Naive thymus-derived CD4-positive, alpha-beta T cell (primary cell): Measurements from ENCODE around the gene WSCD1. TPM values are rescaled to one million over a fixed set of nuclear protein-coding genes. Genes with fewer than 3 reads are reported as not detected.

Source experiments
- ATAC-seq: fragments of 150-1000 bp; cut with Tn5 transposase; 2 replicates; pipeline ENCODE4 v1.10.0; 2021; ENCODE audit warnings: mild to moderate bottlenecking, moderate library complexity
- CTCF ChIA-PET: fragments of 350-600 bp; sonication (Branson Sonifier 250); formaldehyde crosslinking; loops from one replicate; lab custom pipeline; 2021; ENCODE audit warnings: antibody characterized with exemption; lab: Charles Lee
- POLR2A ChIA-PET: fragments of 350-600 bp; sonication (Branson Sonifier 250); formaldehyde crosslinking; loops from one replicate; lab custom pipeline; 2021; ENCODE audit warnings: antibody characterized with exemption, inconsistent platforms; lab: Charles Lee
- DNase-seq, 9 donors: peaks; one replicate each; pipeline versions ENCODE4 v3.0.0 to v3.0.0-alpha.2; 2020 to 2022; ENCODE audit warnings: mixed read lengths in 1 of 9
- H3K27ac ChIP-seq: one replicate; pipeline ENCODE4 v1.7.0; 2013; ENCODE audit warnings: mild to moderate bottlenecking, low read depth, low read length, moderate library complexity
- H3K27me3 ChIP-seq, 2 donors: one replicate each; pipeline ENCODE4 v1.7.0; 2013; ENCODE audit warnings: low read length in 2 of 2, mild to moderate bottlenecking in 2 of 2, moderate library complexity in 2 of 2; ENCODE audit not compliant: control insufficient read depth in 2 of 2, insufficient read depth in 2 of 2
- H3K36me3 ChIP-seq, 3 experiments: 1 replicate in 2 of 3; 2 replicates in 1 of 3; pipeline ENCODE4 v1.7.0; 2013; ENCODE audit warnings: low read length in 3 of 3, mild to moderate bottlenecking in 3 of 3, moderate library complexity in 1 of 3; ENCODE audit not compliant: insufficient read depth in 3 of 3, control insufficient read depth in 2 of 3
- H3K4me1 ChIP-seq, 2 donors: one replicate each; pipeline ENCODE4 v1.7.0; 2013; ENCODE audit warnings: low read length in 2 of 2, mild to moderate bottlenecking in 2 of 2, moderate library complexity in 1 of 2; ENCODE audit not compliant: control insufficient read depth in 2 of 2, insufficient read depth in 2 of 2
- H3K4me3 ChIP-seq: 2 replicates; pipeline ENCODE4 v1.7.0; 2013; ENCODE audit warnings: mild to moderate bottlenecking, low read length
- H3K9me3 ChIP-seq, 3 experiments: 1 replicate in 2 of 3; 2 replicates in 1 of 3; pipeline ENCODE4 v1.7.0; 2013; ENCODE audit warnings: low read length in 3 of 3; ENCODE audit not compliant: control insufficient read depth in 2 of 3
- H3K27ac Mint-ChIP-seq, 9 donors: one replicate each; pipeline ENCODE4 v1.8.0; 2020 to 2022; ENCODE audit warnings: mixed read lengths in 9 of 9, mild to moderate bottlenecking in 8 of 9, moderate library complexity in 5 of 9, inconsistent platforms in 2 of 9
- H3K27me3 Mint-ChIP-seq, 5 donors: one replicate each; pipeline ENCODE4 v1.8.0; 2021 to 2022; ENCODE audit warnings: mixed read lengths in 5 of 5, mild to moderate bottlenecking in 1 of 5
- H3K36me3 Mint-ChIP-seq, 5 donors: one replicate each; pipeline ENCODE4 v1.8.0; 2020 to 2022; ENCODE audit warnings: mixed read lengths in 5 of 5, mild to moderate bottlenecking in 3 of 5, inconsistent platforms in 1 of 5
- H3K4me1 Mint-ChIP-seq, 7 donors: one replicate each; pipeline ENCODE4 v1.8.0; 2020 to 2022; ENCODE audit warnings: mixed read lengths in 7 of 7, mild to moderate bottlenecking in 3 of 7, inconsistent platforms in 1 of 7
- H3K4me3 Mint-ChIP-seq, 10 donors: one replicate each; pipeline ENCODE4 v1.8.0; 2020 to 2022; ENCODE audit warnings: mild to moderate bottlenecking in 10 of 10, mixed read lengths in 10 of 10, moderate library complexity in 6 of 10, inconsistent platforms in 2 of 10
- H3K9me3 Mint-ChIP-seq, 11 donors: one replicate each; pipeline ENCODE4 v1.8.0; 2020 to 2022; ENCODE audit warnings: mixed read lengths in 11 of 11, mild to moderate bottlenecking in 4 of 11, inconsistent platforms in 1 of 11, moderate library complexity in 1 of 11
- intact Hi-C, 2 donors: fragments of 100-400 bp; cut with micrococcal nuclease; formaldehyde crosslinking; loops; one replicate each; pipeline ENCODE4 v1.15.1; 2023
- polyA plus RNA-seq, 2 donors: library from polyadenylated mRNA; unstranded; fragments of 300-500 nt; fragmentation: Illumina TruSeq; gene quantifications; one replicate each; pipeline ENCODE4 v1.2.3, GENCODE V29; 2021
- total RNA-seq, 6 experiments: library from RNA in 5 of 6; stranded (reverse) in 5 of 6; gene quantifications; 1 replicate in 5 of 6; 2 replicates in 1 of 6; pipeline ENCODE4 v1.2.3 and lab custom pipeline; 2021 to 2026

Gene WSCD1
- total and polyA plus RNA-seq, 7 experiments from 2014 or later = 0.13 to 0.73 (median 0.27) TPM; not detected in 2

DNA sequence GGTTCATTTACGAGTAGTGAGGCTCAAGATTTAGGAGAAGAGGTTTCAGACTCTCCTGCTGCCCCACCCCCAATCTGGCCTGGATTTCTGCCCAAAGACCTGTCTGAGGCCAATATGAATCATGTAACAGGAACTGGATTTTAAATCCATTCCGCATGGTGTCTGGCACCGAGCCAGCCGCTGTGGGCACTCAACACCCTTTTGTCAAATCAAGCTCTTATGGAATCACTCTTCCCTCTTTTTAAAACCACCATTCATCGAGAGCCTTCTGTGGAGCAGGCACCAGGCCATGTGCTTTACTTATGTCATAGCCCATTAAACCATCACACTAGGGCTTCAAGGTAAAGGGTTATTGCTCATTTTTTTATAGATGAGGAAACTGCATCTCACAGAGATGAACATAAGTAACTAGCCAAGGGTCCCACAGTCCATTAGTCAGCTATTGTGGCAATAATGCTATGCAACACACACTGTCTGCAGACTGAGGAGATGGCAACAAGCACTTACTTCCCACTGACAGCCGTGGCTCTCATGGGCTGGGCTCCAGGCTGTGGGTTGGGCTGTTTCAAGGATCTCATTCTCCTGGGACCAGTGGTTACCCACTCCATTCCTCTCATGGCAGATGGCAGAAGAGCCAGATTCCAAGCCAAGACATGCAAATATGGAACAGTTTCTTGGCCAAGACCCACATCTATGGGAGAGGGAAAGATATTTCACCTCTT is 93.6 kb downstream of the WSCD1 start:
- CTCF ChIA-PET = no interaction called here
- no peak overlapping the region for H3K27ac Mint-ChIP-seq
- peaks cover 0 to 27% (median 19%) of the 10 kb centered on the region in 5 donors for H3K27me3 Mint-ChIP-seq
- H3K4me1 Mint-ChIP-seq = no peaks in the 10 kb centered on the region
- Histone ChIP-seq H3K4me1 (no peaks in the 10 kb centered on the region), H3K36me3 (no peaks in the 10 kb centered on the region), H3K27me3 (no peaks in the 10 kb centered on the region), H3K9me3 (no peaks in the 10 kb centered on the region), H3K27ac (no peak overlapping the region), H3K4me3 (no peak overlapping the region)
- no peak overlapping the region for H3K4me3 Mint-ChIP-seq
- no peak for DNase-seq
- no peak for ATAC-seq
- H3K9me3 Mint-ChIP-seq = peaks cover 0 to 1% (median 0%) of the 10 kb centered on the region in 11 donors
- POLR2A ChIA-PET = no interaction called here
- intact Hi-C loops = no loop called here
- H3K36me3 Mint-ChIP-seq = no peaks in the 10 kb centered on the region

DNA sequence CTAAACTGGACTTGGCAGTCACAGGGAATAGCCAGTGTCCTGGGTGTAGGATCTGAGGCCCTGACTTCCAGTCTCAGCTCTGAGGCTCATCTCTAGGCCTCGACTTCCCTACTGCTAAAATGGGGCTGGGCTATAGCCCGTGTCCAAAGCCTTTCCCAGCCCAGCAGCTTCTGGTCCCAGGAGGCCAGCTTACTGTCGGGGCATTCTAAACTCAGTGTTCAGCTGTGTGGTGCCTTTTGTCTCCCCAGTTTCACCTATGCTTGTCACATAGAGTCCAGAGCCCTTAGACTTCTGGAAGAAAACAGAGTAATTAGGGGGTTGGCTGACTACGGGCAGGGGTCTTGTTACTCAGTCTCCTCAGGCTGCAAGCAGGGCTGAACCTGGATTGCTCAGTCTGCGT is 94.8 kb downstream of the WSCD1 start:
- no peaks in the 10 kb centered on the region for H3K4me1 ChIP-seq
- Mint-ChIP-seq H3K36me3 (no peaks in the 10 kb centered on the region), H3K9me3 (peaks cover 0 to 1% (median 0%) of the 10 kb centered on the region in 11 donors), H3K27me3 (peaks cover 0 to 20% (median 16%) of the 10 kb centered on the region in 5 donors), H3K27ac (no peak overlapping the region), H3K4me1 (no peaks in the 10 kb centered on the region), H3K4me3 (no peak overlapping the region)
- no peak overlapping the region for H3K4me3 ChIP-seq
- ATAC-seq (no peak), DNase-seq (no peak)
- no peak overlapping the region for H3K27ac ChIP-seq
- ChIA-PET POLR2A (no interaction called here), CTCF (no interaction called here)
- H3K27me3 ChIP-seq = no peaks in the 10 kb centered on the region
- H3K36me3 ChIP-seq = no peaks in the 10 kb centered on the region
- intact Hi-C loops = no loop called here
- no peaks in the 10 kb centered on the region for H3K9me3 ChIP-seq

DNA sequence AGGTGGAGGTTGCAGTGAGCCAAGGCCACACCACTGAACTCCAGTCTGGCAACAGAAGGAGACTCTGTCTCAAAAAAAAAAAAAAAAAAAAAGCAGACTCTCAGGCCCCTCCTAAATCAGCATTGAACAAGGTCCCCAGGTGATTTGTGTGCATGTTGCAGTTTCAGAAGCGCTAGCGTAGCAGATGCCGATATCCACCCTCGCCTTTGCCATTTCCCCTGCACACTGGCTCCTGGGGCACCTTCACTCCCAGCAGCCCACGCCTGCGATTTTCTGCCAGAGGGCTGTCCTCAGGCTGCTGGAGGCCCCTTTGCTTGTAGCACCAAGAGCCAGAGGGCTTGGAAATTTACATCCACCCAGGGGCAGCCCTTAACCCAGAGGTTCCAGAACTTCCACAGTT is 95.6 kb downstream of the WSCD1 start:
- Histone ChIP-seq H3K27me3 (no peaks in the 10 kb centered on the region), H3K4me3 (no peak overlapping the region), H3K36me3 (no peaks in the 10 kb centered on the region), H3K27ac (no peak overlapping the region), H3K9me3 (no peaks in the 10 kb centered on the region), H3K4me1 (no peaks in the 10 kb centered on the region)
- H3K27me3 Mint-ChIP-seq = peaks cover 0 to 20% (median 12%) of the 10 kb centered on the region in 5 donors
- ATAC-seq (no peak), DNase-seq (no peak)
- H3K27ac Mint-ChIP-seq = no peak overlapping the region
- ChIA-PET POLR2A (no interaction called here), CTCF (no interaction called here)
- peaks cover 0 to 3% (median 0%) of the 10 kb centered on the region in 11 donors for H3K9me3 Mint-ChIP-seq
- no peak overlapping the region for H3K4me3 Mint-ChIP-seq
- H3K4me1 Mint-ChIP-seq = peaks cover 0 to 2% (median 0%) of the 10 kb centered on the region in 7 donors
- no peaks in the 10 kb centered on the region for H3K36me3 Mint-ChIP-seq
- intact Hi-C loops = no loop called here

DNA sequence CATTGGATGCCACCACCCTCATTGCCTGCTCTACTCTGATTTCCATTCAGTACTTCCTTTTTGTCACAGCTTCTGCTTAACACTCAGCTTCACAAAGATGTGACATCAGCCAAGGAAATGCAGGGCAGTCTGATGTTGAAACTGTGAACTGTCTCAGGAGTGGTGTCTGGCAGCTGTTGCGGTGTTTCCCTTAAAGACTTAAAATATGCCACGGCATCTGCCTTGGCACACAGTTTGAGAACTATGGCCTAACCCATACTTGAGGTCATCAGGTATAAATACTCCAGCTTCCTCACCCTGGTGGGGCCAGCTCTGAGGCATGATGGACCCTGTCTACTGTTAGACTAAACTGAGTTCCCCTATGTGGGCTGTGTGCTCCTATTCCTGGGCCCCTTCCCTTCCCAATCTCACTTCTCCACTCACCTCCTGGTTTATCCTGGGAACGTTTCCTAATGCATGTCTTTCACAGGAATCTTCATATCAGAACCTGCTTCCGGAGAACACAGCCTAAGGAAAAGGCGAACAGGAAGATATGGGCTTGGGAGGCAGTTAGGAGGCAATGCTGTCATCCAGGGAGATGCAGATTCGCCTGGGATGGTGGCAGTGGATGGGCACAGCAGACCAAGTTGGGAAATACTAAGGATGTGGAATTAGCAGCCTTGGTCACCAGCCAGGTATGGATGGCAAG is 96.5 kb downstream of the WSCD1 start:
- H3K9me3 Mint-ChIP-seq = peaks cover 0 to 4% (median 0%) of the 10 kb centered on the region in 11 donors
- CTCF ChIA-PET = no interaction called here

DNA sequence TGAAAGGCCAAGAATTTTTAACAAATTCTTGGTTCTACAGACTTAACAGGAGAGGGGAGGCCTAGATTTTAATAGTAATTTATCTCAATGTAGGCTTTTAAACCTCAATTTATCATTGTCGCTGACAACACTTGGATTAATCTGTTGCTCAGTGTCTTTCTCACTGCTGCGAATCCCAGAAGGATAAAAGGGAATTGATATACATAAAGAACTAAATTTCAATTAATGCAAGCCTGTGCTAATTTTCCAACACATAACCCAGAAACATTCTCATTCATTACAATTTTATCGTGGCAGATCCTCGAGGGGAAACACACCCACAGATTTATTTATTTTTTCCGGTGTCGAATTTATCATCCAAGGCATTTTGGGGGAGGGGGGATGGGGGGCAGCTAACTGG is 98.1 kb downstream of the WSCD1 start:
- H3K27ac Mint-ChIP-seq = no peak overlapping the region
- no peaks in the 10 kb centered on the region for H3K4me1 ChIP-seq
- H3K4me3 Mint-ChIP-seq = no peak overlapping the region
- H3K4me1 Mint-ChIP-seq = peaks cover 0 to 2% (median 0%) of the 10 kb centered on the region in 7 donors
- ATAC-seq (no peak), DNase-seq (no peak)
- no peaks in the 10 kb centered on the region for H3K36me3 Mint-ChIP-seq
- no peak overlapping the region for H3K27ac ChIP-seq
- intact Hi-C loops = no loop called here
- H3K36me3 ChIP-seq = no peaks in the 10 kb centered on the region
- ChIA-PET CTCF (no interaction called here), POLR2A (no interaction called here)
- H3K27me3 ChIP-seq = no peaks in the 10 kb centered on the region
- H3K9me3 ChIP-seq = no peaks in the 10 kb centered on the region
- peaks cover 0 to 4% (median 0%) of the 10 kb centered on the region in 11 donors for H3K9me3 Mint-ChIP-seq
- no peak overlapping the region for H3K4me3 ChIP-seq
- H3K27me3 Mint-ChIP-seq = peaks cover 0 to 22% (median 9%) of the 10 kb centered on the region in 5 donors

More for the DNA sequence above, 96.5 kb downstream of the WSCD1 start:
- Mint-ChIP-seq H3K4me1 (peaks cover 0 to 2% (median 0%) of the 10 kb centered on the region in 7 donors), H3K27ac (no peak overlapping the region), H3K36me3 (no peaks in the 10 kb centered on the region), H3K27me3 (peaks cover 0 to 20% (median 12%) of the 10 kb centered on the region in 5 donors), H3K4me3 (no peak overlapping the region)
- H3K4me3 ChIP-seq = no peak overlapping the region
- no peak for ATAC-seq
- H3K27ac ChIP-seq = no peak overlapping the region
- DNase-seq = no peak
- no peaks in the 10 kb centered on the region for H3K27me3 ChIP-seq
- no peaks in the 10 kb centered on the region for H3K4me1 ChIP-seq
- no peaks in the 10 kb centered on the region for H3K9me3 ChIP-seq
- H3K36me3 ChIP-seq = no peaks in the 10 kb centered on the region
- intact Hi-C loops = no loop called here
- POLR2A ChIA-PET = no interaction called here

DNA sequence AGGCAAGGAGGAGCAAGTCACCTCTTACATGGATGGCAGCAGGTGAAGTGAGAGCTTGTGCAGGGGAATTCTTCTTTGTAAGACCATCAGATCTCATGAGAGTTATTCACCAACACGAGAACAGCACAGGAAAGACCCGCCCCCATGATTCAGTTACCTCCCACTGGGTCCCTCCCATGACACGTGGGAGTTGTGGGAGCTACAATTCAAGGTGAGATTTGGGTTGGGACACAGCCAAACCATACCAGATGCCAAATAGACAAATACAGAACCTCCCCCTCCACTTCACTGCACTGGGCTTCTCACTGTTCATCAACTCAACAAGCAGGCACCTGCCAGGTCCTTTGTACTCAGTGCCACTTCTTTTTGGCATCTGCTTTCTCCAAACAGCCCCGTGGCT is 100.2 kb downstream of the WSCD1 start:
- Mint-ChIP-seq H3K4me1 (peaks cover 0 to 2% (median 0%) of the 10 kb centered on the region in 7 donors), H3K27me3 (peaks cover 0 to 15% (median 8%) of the 10 kb centered on the region in 5 donors), H3K36me3 (no peaks in the 10 kb centered on the region), H3K9me3 (peaks cover 0 to 4% (median 0%) of the 10 kb centered on the region in 11 donors), H3K27ac (no peak overlapping the region), H3K4me3 (no peak overlapping the region)
- DNase-seq (no peak), ATAC-seq (no peak)
- no peaks in the 10 kb centered on the region for H3K4me1 ChIP-seq
- intact Hi-C loops = no loop called here
- no peaks in the 10 kb centered on the region for H3K36me3 ChIP-seq
- CTCF ChIA-PET = no interaction called here
- no peaks in the 10 kb centered on the region for H3K9me3 ChIP-seq
- POLR2A ChIA-PET = no interaction called here
- H3K27me3 ChIP-seq = no peaks in the 10 kb centered on the region
- H3K4me3 ChIP-seq = no peak overlapping the region
- H3K27ac ChIP-seq = no peak overlapping the region
